GM23248 (cell line): ENCODE data around the gene COPZ2.

Experiments used
- EZH2 ChIP-seq: fragments of 200-600 bp; sonication (generic); IDR thresholded peaks from 2 replicates; pipeline ENCODE4 v1.6.1; 2018; ENCODE audit warnings: antibody characterized with exemption, mild to moderate bottlenecking; ENCODE audit not compliant: insufficient read depth, poor library complexity, severe bottlenecking
- EZH2phosphoT487 ChIP-seq: fragments of 200-600 bp; sonication (generic); IDR thresholded peaks from 2 replicates; pipeline ENCODE4 v1.6.1; 2018; ENCODE audit warnings: antibody characterized with exemption, moderate library complexity, mild to moderate bottlenecking, low read depth; ENCODE audit not compliant: insufficient read depth

GRCh38 chr17:48066192-48066591 lies 28.6 kb upstream of the COPZ2 start:
- TF ChIP-seq EZH2phosphoT487 (no peak), EZH2 (no peak)
